ENCODE measurements around the gene TMCO4. TPM values are rescaled to one million over a fixed set of nuclear protein-coding genes. Genes with fewer than 3 reads are reported as not detected.

The TMCO4 gene
- total and polyA plus RNA-seq, 2 donors (not counting 1 experiment from before 2014, with no cell fraction given) = 21.7 to 31.3 TPM

- POLR2A ChIA-PET = no interaction called here
- intact Hi-C loops (cut with micrococcal nuclease) = no loop called here
Observed at GRCh38 chr1:19646377-19647319, 153.1 kb downstream of the TMCO4 start.

More at GRCh38 chr1:19646377-19647319, 153.1 kb downstream of the TMCO4 start:
- H3K9me3 ChIP-seq (ENCODE audit: control extremely low read depth in 1 of 3, control insufficient read depth in 2 of 3, insufficient read depth in 1 of 3, low read length in 2 of 3) = peaks cover 0 to 6% (median 0%) of the 10 kb centered on the region in 3 donors
- no peaks in the 10 kb centered on the region for H3K36me3 ChIP-seq (replicated peaks in 1 of 2; ENCODE audit: control extremely low read depth in 1 of 2, control insufficient read depth in 1 of 2, extremely low read depth in 1 of 2, insufficient read depth in 2 of 2, low read length in 1 of 2)
- H3K27ac ChIP-seq (ENCODE audit: low read length in 2 of 2) = no peak overlapping the region
- H3K4me3 Mint-ChIP-seq = peak overlapping the region; percentile 52
- 57% methylated on average over 8 of the region's 9 CpGs for WGBS (ENCODE audit: insufficient coverage)
- peaks cover 0 to 44% (median 18%) of the 10 kb centered on the region in 4 experiments for H3K27me3 ChIP-seq (replicated peaks in 1 of 4; ENCODE audit: control extremely low read depth in 1 of 4, control insufficient read depth in 3 of 4, insufficient read depth in 4 of 4, low read length in 3 of 4)
- no peaks in the 10 kb centered on the region for H3K79me2 ChIP-seq (ENCODE audit: control insufficient read depth, insufficient read depth, low read length)
- no peak for DNase-seq
- no peak overlapping the region for H3K27ac Mint-ChIP-seq
- peaks cover 40% of the 10 kb centered on the region for H3K27me3 Mint-ChIP-seq
- H3K9ac ChIP-seq (ENCODE audit: low read length) = no peak overlapping the region
- H2AFZ ChIP-seq (ENCODE audit: insufficient read depth, low read depth, low read length, poor library complexity, severe bottlenecking) = no peak overlapping the region
- H3K4me1 Mint-ChIP-seq = peaks cover 12% of the 10 kb centered on the region
- TF ChIP-seq, protein P1, sequence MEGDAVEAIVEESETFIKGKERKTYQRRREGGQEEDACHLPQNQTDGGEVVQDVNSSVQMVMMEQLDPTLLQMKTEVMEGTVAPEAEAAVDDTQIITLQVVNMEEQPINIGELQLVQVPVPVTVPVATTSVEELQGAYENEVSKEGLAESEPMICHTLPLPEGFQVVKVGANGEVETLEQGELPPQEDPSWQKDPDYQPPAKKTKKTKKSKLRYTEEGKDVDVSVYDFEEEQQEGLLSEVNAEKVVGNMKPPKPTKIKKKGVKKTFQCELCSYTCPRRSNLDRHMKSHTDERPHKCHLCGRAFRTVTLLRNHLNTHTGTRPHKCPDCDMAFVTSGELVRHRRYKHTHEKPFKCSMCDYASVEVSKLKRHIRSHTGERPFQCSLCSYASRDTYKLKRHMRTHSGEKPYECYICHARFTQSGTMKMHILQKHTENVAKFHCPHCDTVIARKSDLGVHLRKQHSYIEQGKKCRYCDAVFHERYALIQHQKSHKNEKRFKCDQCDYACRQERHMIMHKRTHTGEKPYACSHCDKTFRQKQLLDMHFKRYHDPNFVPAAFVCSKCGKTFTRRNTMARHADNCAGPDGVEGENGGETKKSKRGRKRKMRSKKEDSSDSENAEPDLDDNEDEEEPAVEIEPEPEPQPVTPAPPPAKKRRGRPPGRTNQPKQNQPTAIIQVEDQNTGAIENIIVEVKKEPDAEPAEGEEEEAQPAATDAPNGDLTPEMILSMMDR (IDR thresholded peaks at IDR 0.05) = no peak
- TF ChIP-seq EZH2 (IDR thresholded peaks at IDR 0.05; ENCODE audit: borderline replicate concordance, insufficient read depth, low read depth, low read length, poor library complexity, severe bottlenecking) = no peak
- H3K4me1 ChIP-seq (ENCODE audit: control insufficient read depth in 2 of 2, insufficient read depth in 2 of 2, low read length in 2 of 2) = peaks cover 12 to 13% of the 10 kb centered on the region in 2 donors
- CTCF ChIA-PET = interaction anchor here (1.2 to 1.4 kb wide), 2 partner anchors 13 to 305 kb away, joined by 3 read pairs; no protein-coding TSS in a partner anchor
- H4K20me1 ChIP-seq (ENCODE audit: control insufficient read depth, insufficient read depth, low read length, poor library complexity, severe bottlenecking) = no peaks in the 10 kb centered on the region
- no peak overlapping the region for H3K4me3 ChIP-seq (ENCODE audit: control extremely low read depth in 1 of 5, extremely low read depth in 1 of 5, insufficient read depth in 1 of 5, low read depth in 2 of 5, low read length in 4 of 5)
- no peak overlapping the region for H3K4me2 ChIP-seq (replicated peaks; ENCODE audit: low read depth, low read length, poor library complexity, severe bottlenecking)
- no peaks in the 10 kb centered on the region for H3K9me3 Mint-ChIP-seq (ENCODE audit: insufficient read depth)
- ATAC-seq (ENCODE audit: low read depth) = no peak

All from B cell (primary cell).